HEK293T (cell line): ENCODE measurements around the gene ILF2.

ENCODE experiments used
- CTCF ChIA-PET: fragments of 350-600 bp; formaldehyde crosslinking; extraction: SDS; loops from one replicate; lab custom pipeline; 2021; ENCODE audit warnings: antibody characterized with exemption, inconsistent platforms; lab: Yijun Ruan, JAX
- POLR2A ChIA-PET: fragments of 350-600 bp; formaldehyde crosslinking; extraction: SDS; loops from one replicate; lab custom pipeline; 2020; ENCODE audit warnings: antibody characterized with exemption, inconsistent platforms; lab: Yijun Ruan, JAX
- DNase-seq: peaks from one replicate; pipeline ENCODE4 v3.0.0; 2012; ENCODE audit warnings: mixed read lengths; ENCODE audit errors: extremely low spot score
- ARNT ChIP-seq: fragments of 450-650 bp; IDR thresholded peaks from 2 replicates; pipeline ENCODE4 v1.6.1; 2017; ENCODE audit warnings: mild to moderate bottlenecking
- BHLHE40 ChIP-seq: fragments of 450-650 bp; IDR thresholded peaks from 2 replicates; pipeline ENCODE4 v1.6.1; 2016; ENCODE audit warnings: mild to moderate bottlenecking, moderate library complexity, borderline replicate concordance
- CTBP1 ChIP-seq: fragments of 450-650 bp; IDR thresholded peaks from 2 replicates; pipeline ENCODE4 v1.6.1; 2016; ENCODE audit warnings: borderline replicate concordance
- ELF4 ChIP-seq: fragments of 450-650 bp; IDR thresholded peaks from 2 replicates; pipeline ENCODE4 v1.6.1; 2017; ENCODE audit warnings: antibody characterized with exemption
- FOXA1 ChIP-seq: fragments of 450-650 bp; IDR thresholded peaks from 2 replicates; pipeline ENCODE4 v1.6.1; 2016; ENCODE audit warnings: mild to moderate bottlenecking
- FOXK2 ChIP-seq: fragments of 450-650 bp; IDR thresholded peaks from 2 replicates; pipeline ENCODE4 v1.6.1; 2016; ENCODE audit warnings: mild to moderate bottlenecking
- FOXM1 ChIP-seq: fragments of 450-650 bp; IDR thresholded peaks from 2 replicates; pipeline ENCODE4 v1.6.1; 2017; ENCODE audit warnings: mild to moderate bottlenecking, borderline replicate concordance
- HDGF ChIP-seq: fragments of 450-650 bp; IDR thresholded peaks from 2 replicates; pipeline ENCODE4 v1.6.1; 2017; ENCODE audit warnings: antibody characterized with exemption, borderline replicate concordance
- L3MBTL2 ChIP-seq: fragments of 450-650 bp; conservative IDR thresholded peaks from 2 replicates; pipeline ENCODE4 v1.6.1; 2016; ENCODE audit warnings: mild to moderate bottlenecking
- LEF1 ChIP-seq: fragments of 450-650 bp; IDR thresholded peaks from 2 replicates; pipeline ENCODE4 v1.6.1; 2017; ENCODE audit warnings: mild to moderate bottlenecking, borderline replicate concordance
- NFRKB ChIP-seq: fragments of 450-650 bp; IDR thresholded peaks from 2 replicates; pipeline ENCODE4 v1.6.1; 2016; ENCODE audit warnings: mild to moderate bottlenecking, moderate library complexity
- PKNOX1 ChIP-seq: fragments of 450-650 bp; IDR thresholded peaks from 2 replicates; pipeline ENCODE4 v1.6.1; 2016
- SP1 ChIP-seq: fragments of 450-650 bp; IDR thresholded peaks from 2 replicates; pipeline ENCODE4 v1.6.1; 2017
- SUZ12 ChIP-seq: fragments of 450-650 bp; IDR thresholded peaks from 2 replicates; pipeline ENCODE4 v1.6.1; 2016; ENCODE audit warnings: mild to moderate bottlenecking
- TARDBP ChIP-seq: fragments of 450-650 bp; IDR thresholded peaks from 2 replicates; pipeline ENCODE4 v1.6.1; 2016
- ZNF384 ChIP-seq: fragments of 450-650 bp; IDR thresholded peaks from 2 replicates; pipeline ENCODE4 v1.6.1; 2016

ILF2 gene

GRCh38 chr1:153612755-153613331 is 58.0 kb downstream of the ILF2 start, which contains the start of gene S100A16:
S100A16 (minus strand) TSS chr1:153613137; CDS start chr1:153608151, 4,986 bp downstream.
- POLR2A ChIA-PET: interaction anchor here (1.9 to 3.7 kb wide), 2 partner anchors 14 to 22 kb away, joined by 25 to 31 read pairs; partner anchors contain the start of genes CHTOP, S100A1 and S100A13
- DNase-seq: no peak
- CTCF ChIA-PET: interaction anchor here (1.0 to 1.5 kb wide), 2 partner anchors 15 to 102 kb away, joined by 3 to 14 read pairs; partner anchors contain the start of gene S100A13
- no peak for TF ChIP-seq SUZ12
- TF ChIP-seq TARDBP: no peak
- TF ChIP-seq L3MBTL2: no peak
- TF ChIP-seq HDGF: no peak
- no peak for TF ChIP-seq BHLHE40
- no peak for TF ChIP-seq NFRKB
- no peak for TF ChIP-seq FOXM1
- no peak for TF ChIP-seq LEF1
- no peak for TF ChIP-seq SP1
- TF ChIP-seq FOXA1: no peak
- TF ChIP-seq CTBP1: no peak
- no peak for TF ChIP-seq PKNOX1
- TF ChIP-seq FOXK2: no peak
- no peak for TF ChIP-seq ZNF384
- TF ChIP-seq ARNT: no peak
- no peak for TF ChIP-seq ELF4

DNA sequence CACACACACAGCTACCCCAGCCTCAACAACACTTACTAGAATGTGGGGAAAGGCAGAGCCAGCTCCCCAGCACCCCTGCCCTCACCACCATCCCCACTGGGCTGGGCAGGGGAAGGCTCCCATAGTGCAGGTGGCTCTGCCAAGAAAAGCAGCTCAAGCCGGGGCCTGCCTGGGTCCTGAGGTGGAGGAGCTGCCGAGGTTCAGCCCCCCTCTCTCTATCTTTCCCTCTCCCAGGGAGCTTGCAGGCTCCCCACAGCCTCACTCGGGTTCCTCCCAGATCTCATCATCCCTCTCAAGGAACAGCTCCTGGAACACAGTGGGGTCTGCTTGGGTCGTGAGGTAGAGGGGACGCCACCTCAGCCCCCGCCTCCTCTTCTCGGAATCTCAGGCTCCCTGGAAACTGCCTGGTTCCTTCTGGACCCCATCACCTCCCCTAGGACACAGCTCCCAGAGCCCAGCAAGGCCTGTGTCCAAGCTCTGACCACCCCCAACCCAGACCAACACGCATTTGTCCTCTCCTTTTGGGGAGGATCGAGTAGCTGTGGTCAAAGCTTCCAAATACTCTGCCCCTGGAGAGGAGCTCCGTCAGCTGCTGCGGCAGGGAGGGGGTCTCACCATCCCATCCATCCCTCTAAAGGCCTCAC is 58.6 kb downstream of the ILF2 start:
- ChIA-PET CTCF (interaction anchor here (1.0 to 1.5 kb wide), 2 partner anchors 15 to 102 kb away, joined by 3 to 14 read pairs; partner anchors contain the start of gene S100A13), POLR2A (interaction anchor here (1.9 to 3.7 kb wide), 2 partner anchors 15 to 22 kb away, joined by 25 to 31 read pairs; partner anchors contain the start of genes CHTOP, S100A1 and S100A13)
- no peak for TF ChIP-seq FOXM1
- TF ChIP-seq L3MBTL2: no peak
- no peak for TF ChIP-seq NFRKB
- TF ChIP-seq CTBP1: no peak

More for the DNA sequence above, 58.6 kb downstream of the ILF2 start:
- DNase-seq: no peak
